K562 (cell line): ENCODE data around the gene PRELID2. TPM values are rescaled to one million over a fixed set of nuclear protein-coding genes. Genes with fewer than 3 reads are reported as not detected.

Source experiments
- CEBPB ChIP-seq: fragments of 450-650 bp; IDR thresholded peaks from 2 replicates; pipeline ENCODE4 v1.6.1; 2016; ENCODE audit warnings: missing genetic modification characterization, missing compliant biosample characterization
- CREB3 ChIP-seq: fragments of 450-650 bp; conservative IDR thresholded peaks from 2 replicates; pipeline ENCODE4 v1.6.1; 2016; ENCODE audit warnings: missing genetic modification characterization, low read depth, mild to moderate bottlenecking, missing compliant biosample characterization, moderate library complexity
- HSF4 ChIP-seq: fragments of 250-450 bp; sonication (Bioruptor Pico); IDR thresholded peaks from 2 replicates; pipeline ENCODE4 v2.1.2; 2022; ENCODE audit warnings: mild to moderate bottlenecking, moderate library complexity, borderline replicate concordance
- ID3 ChIP-seq, 2 experiments: fragments of 250-450 bp in 1 of 2; fragments of 450-650 bp in 1 of 2; sonication (Bioruptor Pico) in 1 of 2; IDR thresholded peaks; 2 replicates each; pipeline versions ENCODE4 v1.6.1 to v1.8.0; 2016 to 2021; ENCODE audit warnings: mild to moderate bottlenecking in 2 of 2, moderate library complexity in 2 of 2, missing compliant biosample characterization in 1 of 2, missing genetic modification characterization in 1 of 2
- ILK ChIP-seq: fragments of 450-650 bp; IDR thresholded peaks from 2 replicates; pipeline ENCODE4 v1.6.1; 2016; ENCODE audit warnings: missing genetic modification characterization, low read depth, mild to moderate bottlenecking, missing compliant biosample characterization, moderate library complexity, borderline replicate concordance
- MAFK ChIP-seq: IDR thresholded peaks from 2 replicates; pipeline ENCODE4 v1.6.1; 2011; ENCODE audit warnings: low read length, improper control_type of control experiment
- MLLT1 ChIP-seq, 2 experiments: fragments of 450-650 bp; IDR thresholded peaks; 2 replicates each; pipeline ENCODE4 v1.6.1; 2016
- MTA2 ChIP-seq: fragments of 450-650 bp; IDR thresholded peaks from 2 replicates; pipeline ENCODE4 v1.6.1; 2016; ENCODE audit warnings: low read depth
- NFYB ChIP-seq: IDR thresholded peaks from 2 replicates; pipeline ENCODE4 v1.6.1; 2011; ENCODE audit warnings: mild to moderate bottlenecking, moderate library complexity; ENCODE audit not compliant: insufficient read length; ENCODE audit errors: extremely low read depth
- PCBP1 ChIP-seq: fragments of 200-400 bp; formaldehyde crosslinking; IDR thresholded peaks from 2 replicates; pipeline ENCODE4 v1.6.1; 2018; ENCODE audit warnings: mild to moderate bottlenecking, low read depth, low read length; ENCODE audit not compliant: poor library complexity, severe bottlenecking
- PRMT5 ChIP-seq: sonication (generic); formaldehyde crosslinking; IDR thresholded peaks from 2 replicates; pipeline ENCODE4 v1.5.0; 2020; ENCODE audit warnings: missing genetic modification reagents
- PTBP1 ChIP-seq: fragments of 200-400 bp; formaldehyde crosslinking; IDR thresholded peaks from 2 replicates; pipeline ENCODE4 v1.6.1; 2017; ENCODE audit warnings: low read depth, low read length
- RBM15 ChIP-seq: fragments of 200-400 bp; formaldehyde crosslinking; IDR thresholded peaks from 2 replicates; pipeline ENCODE4 v1.6.1; 2018; ENCODE audit warnings: mild to moderate bottlenecking, low read length, moderate library complexity; ENCODE audit not compliant: insufficient read depth
- RERE ChIP-seq: sonication (generic); formaldehyde crosslinking; IDR thresholded peaks from 2 replicates; pipeline ENCODE4 v1.8.0; 2023; ENCODE audit warnings: missing genetic modification reagents, mild to moderate bottlenecking, borderline replicate concordance
- USF1 ChIP-seq: sonication (generic); formaldehyde crosslinking; IDR thresholded peaks from 2 replicates; pipeline ENCODE4 v1.9.0; 2022; ENCODE audit warnings: mild to moderate bottlenecking, missing genetic modification reagents
- ZNF280B ChIP-seq: fragments of 250-450 bp; sonication (Bioruptor Pico); IDR thresholded peaks from 2 replicates; pipeline ENCODE4 v1.5.1; 2021; ENCODE audit warnings: mild to moderate bottlenecking
- polyA plus RNA-seq, 8 experiments: library from polyadenylated mRNA; depleted of rRNA in 4 of 8; stranded (reverse) in 5 of 8; unstranded in 3 of 8; fragments of >200 nt; fragmentation: Nextera tagmentation in 2 of 8; fragmentation: Illumina TruSeq in 1 of 8; extraction: Ambion mirVana in 2 of 8; extraction: Trizol in 1 of 8; gene quantifications; 2 replicates each; pipeline versions ENCODE4 v1.2.1 to v1.2.3, GENCODE V29; 2011 to 2014; ENCODE audit warnings: inconsistent platforms in 1 of 8, missing spikeins in 1 of 8
- total RNA-seq, 7 experiments: library from RNA; depleted of rRNA in 6 of 7; stranded (reverse); fragments of >200 nt in 6 of 7; fragmentation: Illumina TruSeq in 2 of 7; extraction: Trizol in 2 of 7; gene quantifications; 2 replicates each; pipeline versions ENCODE4 v1.2.1 to v1.2.3, GENCODE V29; 2011 to 2021; ENCODE audit warnings: low replicate concordance in 1 of 7

Gene PRELID2
- total and polyA plus RNA-seq, 9 of the 15 experiments (the other 6 are each of a cell fraction or from before 2014, with no cell fraction given) = 6.4 to 68.2 (median 28.8) TPM

- no peak for TF ChIP-seq RERE (CRISPR knock-in tag)
- no peak for TF ChIP-seq PTBP1
- no peak for TF ChIP-seq PCBP1
- peak; percentile 43 to 92; a peak in 3 of 4 replicates for TF ChIP-seq MLLT1 (IDR thresholded peaks at IDR 0.05)
- TF ChIP-seq ZNF280B (CRISPR knock-in tag) = no peak
- no peak for TF ChIP-seq PRMT5 (CRISPR knock-in tag)
- no peak for TF ChIP-seq RBM15
- no peak for TF ChIP-seq CEBPB (tag)
- no peak for TF ChIP-seq ID3 (CRISPR knock-in tag; IDR thresholded peaks at IDR 0.05)
- peak; percentile 91 for TF ChIP-seq ID3 (tag; IDR thresholded peaks at IDR 0.05)
- peak; percentile 26; the same call in 1 of the 2 replicates for TF ChIP-seq USF1
- peak; percentile 69 for TF ChIP-seq MAFK
- no peak for TF ChIP-seq ILK (tag)
- TF ChIP-seq HSF4 (CRISPR knock-in tag) = no peak
- TF ChIP-seq NFYB = no peak
- TF ChIP-seq MTA2 = peak; percentile 97
- TF ChIP-seq CREB3 (tag) = peak; percentile 65; the same call in 1 of the 2 replicates
Observed at GRCh38 chr5:145854651-145855258, 19.6 kb upstream of the PRELID2 start (continued).
